Activated CD8-positive, alpha-beta T cell treated with anti-CD3 and anti-CD28 coated beads for 36 hours (primary cell): ENCODE measurements around the gene CHURC1. TPM values are rescaled to one million over a fixed set of nuclear protein-coding genes. Genes with fewer than 3 reads are reported as not detected.

Experiments used
- ATAC-seq: fragments of 200-7000 bp; cut with Tn5 transposase; one replicate; pipeline ENCODE4 v1.10.0; 2021; ENCODE audit warnings: mild to moderate bottlenecking, moderate library complexity
- CTCF ChIA-PET: fragments of 350-600 bp; sonication (Branson Sonifier 250); formaldehyde crosslinking; loops from one replicate; lab custom pipeline; 2021; ENCODE audit warnings: antibody characterized with exemption; lab: Charles Lee
- POLR2A ChIA-PET: fragments of 350-600 bp; sonication (Branson Sonifier 250); formaldehyde crosslinking; loops from one replicate; lab custom pipeline; 2021; ENCODE audit warnings: antibody characterized with exemption; lab: Charles Lee
- DNase-seq: peaks from one replicate; pipeline ENCODE4 v3.0.0-alpha.2; 2020
- H3K27ac Mint-ChIP-seq: one replicate; pipeline ENCODE4 v1.8.0; 2021; ENCODE audit warnings: mild to moderate bottlenecking, mixed read lengths
- H3K27me3 Mint-ChIP-seq: one replicate; pipeline ENCODE4 v1.8.0; 2021; ENCODE audit warnings: mixed read lengths
- H3K36me3 Mint-ChIP-seq: one replicate; pipeline ENCODE4 v1.8.0; 2021; ENCODE audit warnings: low read depth, mixed read lengths
- H3K4me1 Mint-ChIP-seq: one replicate; pipeline ENCODE4 v1.8.0; 2021; ENCODE audit warnings: low read depth, mixed read lengths
- H3K4me3 Mint-ChIP-seq: one replicate; pipeline ENCODE4 v1.8.0; 2021; ENCODE audit warnings: mild to moderate bottlenecking, moderate library complexity, mixed read lengths
- H3K9me3 Mint-ChIP-seq: one replicate; pipeline ENCODE4 v1.8.0; 2021; ENCODE audit warnings: mixed read lengths
- CTCF ChIP-seq: fragments of 200-600 bp; IDR thresholded peaks from one replicate; pipeline ENCODE4 v1.8.0; 2022; ENCODE audit warnings: antibody characterized with exemption, mild to moderate bottlenecking
- intact Hi-C: fragments of 100-400 bp; cut with micrococcal nuclease; formaldehyde crosslinking; loops from one replicate; pipeline ENCODE4 v1.10.0; 2022
- total RNA-seq, 2 experiments: library from RNA; stranded (reverse); gene quantifications; one replicate each; pipeline ENCODE4 v1.2.3, GENCODE V29; 2021

CHURC1 gene
- total RNA-seq, 2 experiments from 2014 or later = 47.0 to 57.4 TPM

GRCh38 chr14:64954491-64955240 lies 40.4 kb downstream of the CHURC1 start:
- intact Hi-C loops = no loop called here
- Mint-ChIP-seq H3K27ac (no peak overlapping the region), H3K4me3 (no peak overlapping the region), H3K4me1 (peaks cover 2% of the 10 kb centered on the region), H3K27me3 (no peaks in the 10 kb centered on the region), H3K36me3 (no peaks in the 10 kb centered on the region), H3K9me3 (no peaks in the 10 kb centered on the region)
- no peak for ATAC-seq
- TF ChIP-seq CTCF = no peak
- DNase-seq = no peak
- ChIA-PET POLR2A (no interaction called here), CTCF (no interaction called here)

- Mint-ChIP-seq H3K27me3 (no peaks in the 10 kb centered on the region), H3K27ac (no peak overlapping the region), H3K9me3 (no peaks in the 10 kb centered on the region), H3K4me3 (no peak overlapping the region), H3K4me1 (peaks cover 2% of the 10 kb centered on the region), H3K36me3 (no peaks in the 10 kb centered on the region)
- DNase-seq (no peak), ATAC-seq (no peak)
- ChIA-PET CTCF (no interaction called here), POLR2A (interaction anchor here (1.4 kb wide), 1 partner anchor 28 kb away, joined by 3 read pairs; no protein-coding TSS in a partner anchor)
- intact Hi-C loops = no loop called here
- TF ChIP-seq CTCF = no peak
Observed at GRCh38 chr14:64955297-64955696, 41.0 kb downstream of the CHURC1 start.

GRCh38 chr14:64956697-64957406 lies 42.6 kb downstream of the CHURC1 start:
- H3K9me3 Mint-ChIP-seq = no peaks in the 10 kb centered on the region
- TF ChIP-seq CTCF = no peak
- intact Hi-C loops = no loop called here
- ATAC-seq = no peak
- no peak for DNase-seq
- CTCF ChIA-PET = interaction anchor here (0.9 kb wide), 1 partner anchor 134 kb away, joined by 3 read pairs; no protein-coding TSS in a partner anchor
- H3K4me1 Mint-ChIP-seq = peaks cover 4% of the 10 kb centered on the region
- H3K27ac Mint-ChIP-seq = no peak overlapping the region
- H3K27me3 Mint-ChIP-seq = no peaks in the 10 kb centered on the region
- H3K36me3 Mint-ChIP-seq = no peaks in the 10 kb centered on the region
- POLR2A ChIA-PET = interaction anchor here (0.8 to 1.4 kb wide), 3 partner anchors 8 to 31 kb away, joined by 3 to 4 read pairs (median 4); no protein-coding TSS in a partner anchor
- no peak overlapping the region for H3K4me3 Mint-ChIP-seq

GRCh38 chr14:64958201-64958600 lies 43.9 kb downstream of the CHURC1 start:
- CTCF ChIA-PET = no interaction called here

More at GRCh38 chr14:64958201-64958600, 43.9 kb downstream of the CHURC1 start:
- Mint-ChIP-seq H3K9me3 (no peaks in the 10 kb centered on the region), H3K36me3 (no peaks in the 10 kb centered on the region), H3K4me1 (peaks cover 2% of the 10 kb centered on the region), H3K27me3 (no peaks in the 10 kb centered on the region), H3K4me3 (no peak overlapping the region), H3K27ac (no peak overlapping the region)
- POLR2A ChIA-PET = no interaction called here
- ATAC-seq (no peak), DNase-seq (no peak)
- no peak for TF ChIP-seq CTCF
- intact Hi-C loops = no loop called here
